GM12801 (cell line): Measurements from ENCODE around the gene GBF1.

Experiments
- TF ChIP-seq, protein P1 (sequence below): IDR thresholded peaks from one replicate; pipeline ENCODE4 v1.5.1; 2011; ENCODE audit warnings: control low read depth; ENCODE audit not compliant: insufficient read length; ENCODE audit errors: extremely low read depth

GBF1 gene

DNA sequence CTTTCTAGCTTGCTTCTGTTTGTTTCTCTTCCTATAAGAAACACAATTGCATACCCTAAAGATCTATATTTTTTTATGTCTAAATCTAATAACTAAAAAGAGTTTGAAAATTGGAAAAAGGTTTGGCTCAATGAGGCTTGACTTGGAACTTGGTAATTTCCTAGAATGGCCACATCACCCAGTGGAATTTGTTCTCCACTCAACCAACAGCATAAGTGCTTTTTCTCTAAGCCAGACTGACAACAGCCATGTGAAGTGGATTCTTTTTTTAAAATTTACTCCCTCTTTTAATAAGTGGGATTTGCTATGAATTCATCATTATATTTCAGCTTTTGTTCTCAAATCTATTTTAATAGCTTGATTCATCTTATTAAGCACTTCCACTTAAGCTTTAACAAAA, 33.8 kb downstream of the GBF1 start:
- TF ChIP-seq, protein P1, sequence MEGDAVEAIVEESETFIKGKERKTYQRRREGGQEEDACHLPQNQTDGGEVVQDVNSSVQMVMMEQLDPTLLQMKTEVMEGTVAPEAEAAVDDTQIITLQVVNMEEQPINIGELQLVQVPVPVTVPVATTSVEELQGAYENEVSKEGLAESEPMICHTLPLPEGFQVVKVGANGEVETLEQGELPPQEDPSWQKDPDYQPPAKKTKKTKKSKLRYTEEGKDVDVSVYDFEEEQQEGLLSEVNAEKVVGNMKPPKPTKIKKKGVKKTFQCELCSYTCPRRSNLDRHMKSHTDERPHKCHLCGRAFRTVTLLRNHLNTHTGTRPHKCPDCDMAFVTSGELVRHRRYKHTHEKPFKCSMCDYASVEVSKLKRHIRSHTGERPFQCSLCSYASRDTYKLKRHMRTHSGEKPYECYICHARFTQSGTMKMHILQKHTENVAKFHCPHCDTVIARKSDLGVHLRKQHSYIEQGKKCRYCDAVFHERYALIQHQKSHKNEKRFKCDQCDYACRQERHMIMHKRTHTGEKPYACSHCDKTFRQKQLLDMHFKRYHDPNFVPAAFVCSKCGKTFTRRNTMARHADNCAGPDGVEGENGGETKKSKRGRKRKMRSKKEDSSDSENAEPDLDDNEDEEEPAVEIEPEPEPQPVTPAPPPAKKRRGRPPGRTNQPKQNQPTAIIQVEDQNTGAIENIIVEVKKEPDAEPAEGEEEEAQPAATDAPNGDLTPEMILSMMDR = no peak

DNA sequence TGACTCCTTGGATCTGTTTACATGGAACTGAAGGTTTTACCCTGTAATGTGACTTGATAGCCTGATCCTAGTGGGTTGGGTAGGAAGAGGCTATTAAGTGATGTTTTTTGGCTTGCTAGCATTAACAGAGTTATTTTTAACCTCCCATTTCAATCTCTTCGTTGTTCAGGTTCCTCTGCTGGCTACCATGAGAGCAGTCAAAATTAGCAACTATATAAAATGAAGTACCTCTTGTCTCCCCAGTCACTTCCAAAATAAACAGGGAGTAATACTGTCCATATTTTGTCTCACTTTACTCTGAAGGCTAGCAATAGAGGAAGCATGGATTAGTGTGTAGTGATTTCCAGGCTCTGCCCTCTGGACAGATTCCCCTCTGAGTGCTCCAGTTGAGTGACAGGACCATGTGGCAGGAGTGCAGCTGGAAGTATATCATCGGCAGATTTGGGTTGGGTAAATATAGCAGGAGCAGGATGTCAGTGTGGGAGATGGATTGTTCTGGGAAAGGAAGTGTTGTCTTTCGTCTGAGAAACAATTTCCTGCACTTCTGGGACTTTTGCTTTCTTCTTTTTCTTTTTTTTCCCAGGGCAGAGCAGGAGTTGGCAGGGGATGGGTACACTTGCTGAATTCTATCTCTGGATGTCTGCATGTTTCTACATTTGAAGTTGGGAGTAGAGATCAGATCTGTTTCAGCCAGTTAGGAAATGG, 35.2 kb downstream of the GBF1 start:
- TF ChIP-seq, protein P1 = no peak

DNA sequence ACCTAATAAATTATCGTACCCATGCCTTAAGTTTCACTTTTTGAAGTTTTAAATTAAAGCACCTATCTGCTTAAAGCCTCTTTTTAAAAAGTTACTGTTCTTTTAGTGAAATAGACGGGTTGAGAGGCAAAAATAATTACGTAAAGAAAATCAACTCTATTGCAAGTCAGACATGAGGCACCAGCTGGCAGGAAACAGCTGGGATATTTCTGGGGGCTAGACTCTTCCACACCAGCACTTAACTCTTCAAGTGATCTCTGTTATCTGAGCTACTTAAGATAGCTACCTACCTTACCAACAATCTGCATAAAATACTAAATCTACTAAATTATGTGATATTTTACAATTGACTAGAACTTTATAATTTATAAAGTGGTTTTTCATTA, 35.8 kb downstream of the GBF1 start:
- TF ChIP-seq, protein P1 = no peak

DNA sequence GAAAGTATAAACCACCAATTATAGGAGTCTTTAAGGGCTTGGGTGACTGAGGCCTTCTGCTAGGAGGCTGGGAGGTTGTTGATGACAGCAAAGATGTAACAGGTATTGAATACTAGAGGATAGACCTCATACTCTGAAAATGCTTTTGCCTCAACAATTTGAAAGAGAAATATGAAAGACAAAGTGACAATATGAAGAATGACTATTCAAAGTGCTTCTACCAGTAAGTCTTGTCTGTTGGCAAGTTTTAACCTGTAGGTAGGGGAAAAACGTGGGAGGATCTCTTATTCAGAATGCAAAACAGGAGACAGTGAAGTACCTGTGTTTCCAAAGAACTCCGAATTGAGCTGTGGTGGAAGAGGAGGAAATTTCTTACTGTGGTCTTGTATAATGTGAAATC, 38.2 kb downstream of the GBF1 start:
- TF ChIP-seq, protein P1 = no peak

DNA sequence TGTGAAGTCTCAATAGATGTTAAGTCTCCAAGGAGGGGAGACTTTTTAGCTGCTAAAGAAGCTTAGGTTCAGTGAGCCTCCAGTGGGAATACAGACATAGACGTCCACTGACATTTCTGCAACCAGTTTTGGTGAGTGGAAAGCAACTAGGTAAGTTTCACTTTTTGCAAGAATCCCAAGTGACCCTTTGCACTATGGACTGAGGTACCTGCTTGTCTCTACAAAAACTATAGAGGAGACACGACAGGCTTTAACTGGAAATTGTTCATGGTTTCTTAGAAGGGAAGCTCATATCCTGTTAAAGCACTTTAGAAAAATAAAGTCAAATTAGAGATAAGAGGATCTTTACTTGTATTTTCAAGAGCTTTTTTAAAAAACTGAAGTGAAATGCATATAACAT, 38.6 kb downstream of the GBF1 start:
- TF ChIP-seq, protein P1 = no peak

DNA sequence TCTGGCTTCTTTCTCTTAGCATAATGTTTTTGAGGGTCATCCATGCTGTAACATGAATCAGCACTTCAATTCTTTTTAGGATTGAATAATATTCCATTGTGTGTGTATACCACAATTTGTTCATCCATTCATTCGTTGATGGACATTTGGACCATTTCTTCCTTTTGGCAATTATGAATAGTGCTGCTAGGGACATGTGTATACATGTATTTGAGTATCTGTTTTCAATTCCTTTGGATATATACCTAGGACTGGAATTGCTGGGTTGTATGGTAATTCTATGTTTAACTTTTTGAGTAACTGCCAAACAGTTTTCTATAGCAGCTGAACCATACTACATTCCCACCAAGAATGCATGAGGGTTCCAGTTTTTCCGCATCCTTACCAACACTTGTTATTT, 39.2 kb downstream of the GBF1 start:
- TF ChIP-seq, protein P1 = no peak

DNA sequence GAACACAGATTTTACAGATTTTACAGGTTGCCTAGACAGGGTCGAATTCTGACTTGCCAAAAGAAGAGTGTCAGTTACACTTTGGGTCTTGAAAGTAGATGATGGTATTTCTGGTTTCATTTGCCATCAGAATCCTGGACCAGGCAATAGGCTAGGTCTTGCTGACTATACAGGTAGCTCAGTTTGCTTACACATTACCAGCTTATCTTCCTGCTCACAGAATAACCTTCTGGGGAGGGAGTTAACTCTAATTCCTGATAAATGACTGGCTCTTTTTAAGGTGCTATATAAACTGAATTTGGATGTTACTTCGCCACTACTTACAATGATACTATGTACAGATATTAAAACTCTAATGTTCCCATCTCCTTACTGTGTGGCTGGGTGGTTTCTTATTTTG, 39.8 kb downstream of the GBF1 start:
- TF ChIP-seq, protein P1 = no peak
